Measurements from ENCODE around the gene CDON.

The CDON gene

GRCh38 chr11:126090452-126090851 is 27.8 kb upstream of the CDON start:
- TF ChIP-seq MAX (IDR thresholded peaks at IDR 0.05) (no peak), EGR1 (IDR thresholded peaks at IDR 0.05) (no peak), TCF12 (IDR thresholded peaks at IDR 0.05; ENCODE audit: low read depth) (no peak), USF1 (IDR thresholded peaks at IDR 0.05) (no peak), TEAD4 (IDR thresholded peaks at IDR 0.05) (no peak), RAD21 (IDR thresholded peaks at IDR 0.05; ENCODE audit: low read depth) (no peak), ZBTB7A (IDR thresholded peaks at IDR 0.05; ENCODE audit: low read depth) (no peak), EP300 (IDR thresholded peaks at IDR 0.05; ENCODE audit: borderline replicate concordance) (no peak), YY1 (IDR thresholded peaks at IDR 0.05; ENCODE audit: low read depth) (no peak), CEBPB (IDR thresholded peaks at IDR 0.05) (no peak), CREB1 (IDR thresholded peaks at IDR 0.05; ENCODE audit: low read depth) (no peak), FOXM1 (IDR thresholded peaks at IDR 0.05; ENCODE audit: borderline replicate concordance, low read depth) (no peak), REST (IDR thresholded peaks at IDR 0.05; ENCODE audit: low read depth) (no peak), TAF1 (IDR thresholded peaks at IDR 0.05; ENCODE audit: low read depth) (no peak), NFIC (IDR thresholded peaks at IDR 0.05) (no peak)

- TF ChIP-seq TCF12 (IDR thresholded peaks at IDR 0.05; ENCODE audit: low read depth) (no peak), TEAD4 (IDR thresholded peaks at IDR 0.05) (no peak), RAD21 (IDR thresholded peaks at IDR 0.05; ENCODE audit: low read depth) (no peak), ZBTB7A (IDR thresholded peaks at IDR 0.05; ENCODE audit: low read depth) (no peak), EGR1 (IDR thresholded peaks at IDR 0.05) (no peak), REST (IDR thresholded peaks at IDR 0.05; ENCODE audit: low read depth) (no peak), FOXM1 (IDR thresholded peaks at IDR 0.05; ENCODE audit: borderline replicate concordance, low read depth) (no peak), USF1 (IDR thresholded peaks at IDR 0.05) (no peak), CREB1 (IDR thresholded peaks at IDR 0.05; ENCODE audit: low read depth) (no peak), YY1 (IDR thresholded peaks at IDR 0.05; ENCODE audit: low read depth) (no peak), MAX (IDR thresholded peaks at IDR 0.05) (no peak), EP300 (IDR thresholded peaks at IDR 0.05; ENCODE audit: borderline replicate concordance) (no peak), NFIC (IDR thresholded peaks at IDR 0.05) (no peak), TAF1 (IDR thresholded peaks at IDR 0.05; ENCODE audit: low read depth) (no peak), CEBPB (IDR thresholded peaks at IDR 0.05) (no peak)
Measured at GRCh38 chr11:126088999-126089398, 26.3 kb upstream of the CDON start.

- TF ChIP-seq USF1 (IDR thresholded peaks at IDR 0.05): no peak
- TF ChIP-seq TCF12 (IDR thresholded peaks at IDR 0.05; ENCODE audit: low read depth): no peak
- TF ChIP-seq EGR1 (IDR thresholded peaks at IDR 0.05): no peak
- TF ChIP-seq YY1 (IDR thresholded peaks at IDR 0.05; ENCODE audit: low read depth): no peak
- TF ChIP-seq CREB1 (IDR thresholded peaks at IDR 0.05; ENCODE audit: low read depth): no peak
- no peak for TF ChIP-seq REST (IDR thresholded peaks at IDR 0.05; ENCODE audit: low read depth)
- TF ChIP-seq CEBPB (IDR thresholded peaks at IDR 0.05): no peak
- TF ChIP-seq FOXM1 (IDR thresholded peaks at IDR 0.05; ENCODE audit: borderline replicate concordance, low read depth): no peak
- TF ChIP-seq NFIC (IDR thresholded peaks at IDR 0.05): no peak
- no peak for TF ChIP-seq TEAD4 (IDR thresholded peaks at IDR 0.05)
- TF ChIP-seq EP300 (IDR thresholded peaks at IDR 0.05; ENCODE audit: borderline replicate concordance): no peak
- no peak for TF ChIP-seq ZBTB7A (IDR thresholded peaks at IDR 0.05; ENCODE audit: low read depth)
- TF ChIP-seq MAX (IDR thresholded peaks at IDR 0.05): no peak
- no peak for TF ChIP-seq TAF1 (IDR thresholded peaks at IDR 0.05; ENCODE audit: low read depth)
- no peak for TF ChIP-seq RAD21 (IDR thresholded peaks at IDR 0.05; ENCODE audit: low read depth)
Measured at GRCh38 chr11:126086248-126086647, 23.6 kb upstream of the CDON start.

- TF ChIP-seq ZBTB7A (IDR thresholded peaks at IDR 0.05; ENCODE audit: low read depth) (no peak), TCF12 (IDR thresholded peaks at IDR 0.05; ENCODE audit: low read depth) (no peak), MAX (IDR thresholded peaks at IDR 0.05) (no peak), FOXM1 (IDR thresholded peaks at IDR 0.05; ENCODE audit: borderline replicate concordance, low read depth) (no peak), CREB1 (IDR thresholded peaks at IDR 0.05; ENCODE audit: low read depth) (no peak), EP300 (IDR thresholded peaks at IDR 0.05; ENCODE audit: borderline replicate concordance) (no peak), RAD21 (IDR thresholded peaks at IDR 0.05; ENCODE audit: low read depth) (no peak), USF1 (IDR thresholded peaks at IDR 0.05) (no peak), TEAD4 (IDR thresholded peaks at IDR 0.05) (no peak), TAF1 (IDR thresholded peaks at IDR 0.05; ENCODE audit: low read depth) (no peak), EGR1 (IDR thresholded peaks at IDR 0.05) (no peak), NFIC (IDR thresholded peaks at IDR 0.05) (no peak), YY1 (IDR thresholded peaks at IDR 0.05; ENCODE audit: low read depth) (no peak), CEBPB (IDR thresholded peaks at IDR 0.05) (no peak), REST (IDR thresholded peaks at IDR 0.05; ENCODE audit: low read depth) (no peak)
Measured at GRCh38 chr11:126084608-126084912, 21.9 kb upstream of the CDON start.

Data from Ishikawa (cell line).